Neutrophil (primary cell): ENCODE results near the gene RAB8B.

Source experiments
- H3K27ac ChIP-seq: fragments of 200-600 bp; sonication (generic); 2 replicates; pipeline ENCODE4 v1.5.1; 2016; ENCODE audit warnings: mild to moderate bottlenecking, moderate library complexity
- H3K27me3 ChIP-seq: fragments of 200-600 bp; sonication (generic); 2 replicates; pipeline ENCODE4 v1.6.0; 2016; ENCODE audit warnings: mild to moderate bottlenecking
- H3K36me3 ChIP-seq: fragments of 200-600 bp; sonication (generic); 2 replicates; pipeline ENCODE4 v1.5.1; 2017
- H3K4me1 ChIP-seq, 2 experiments: fragments of 200-600 bp in 1 of 2; sonication (generic) in 1 of 2; 1 replicate in 1 of 2; 2 replicates in 1 of 2; pipeline versions ENCODE4 v1.5.1 to v1.6.1; 2013 to 2016; ENCODE audit warnings: low read depth in 1 of 2, low read length in 1 of 2, mild to moderate bottlenecking in 1 of 2, moderate library complexity in 1 of 2; ENCODE audit not compliant: control insufficient read depth in 1 of 2, insufficient read depth in 1 of 2
- H3K4me3 ChIP-seq, 2 experiments: fragments of 200-600 bp in 1 of 2; sonication (generic) in 1 of 2; 1 replicate in 1 of 2; 2 replicates in 1 of 2; pipeline ENCODE4 v1.5.1; 2013 to 2016; ENCODE audit warnings: low read depth in 1 of 2, low read length in 1 of 2, mild to moderate bottlenecking in 1 of 2, moderate library complexity in 1 of 2
- H3K9me3 ChIP-seq: fragments of 200-600 bp; sonication (generic); 2 replicates; pipeline ENCODE4 v1.5.1; 2016
- TF ChIP-seq, protein P1 (sequence below): fragments of 200-600 bp; sonication (generic); IDR thresholded peaks from 2 replicates; pipeline ENCODE4 v1.5.1; 2016; ENCODE audit warnings: antibody characterized with exemption

The RAB8B gene

GRCh38 chr15:63305260-63305659 lies 115.9 kb downstream of the RAB8B start:
- Histone ChIP-seq H3K36me3 (peaks cover 77% of the 10 kb centered on the region), H3K4me1 (no peaks in the 10 kb centered on the region), H3K27me3 (no peaks in the 10 kb centered on the region), H3K27ac (no peak overlapping the region), H3K9me3 (no peaks in the 10 kb centered on the region), H3K4me3 (no peak overlapping the region)
- TF ChIP-seq, protein P1, sequence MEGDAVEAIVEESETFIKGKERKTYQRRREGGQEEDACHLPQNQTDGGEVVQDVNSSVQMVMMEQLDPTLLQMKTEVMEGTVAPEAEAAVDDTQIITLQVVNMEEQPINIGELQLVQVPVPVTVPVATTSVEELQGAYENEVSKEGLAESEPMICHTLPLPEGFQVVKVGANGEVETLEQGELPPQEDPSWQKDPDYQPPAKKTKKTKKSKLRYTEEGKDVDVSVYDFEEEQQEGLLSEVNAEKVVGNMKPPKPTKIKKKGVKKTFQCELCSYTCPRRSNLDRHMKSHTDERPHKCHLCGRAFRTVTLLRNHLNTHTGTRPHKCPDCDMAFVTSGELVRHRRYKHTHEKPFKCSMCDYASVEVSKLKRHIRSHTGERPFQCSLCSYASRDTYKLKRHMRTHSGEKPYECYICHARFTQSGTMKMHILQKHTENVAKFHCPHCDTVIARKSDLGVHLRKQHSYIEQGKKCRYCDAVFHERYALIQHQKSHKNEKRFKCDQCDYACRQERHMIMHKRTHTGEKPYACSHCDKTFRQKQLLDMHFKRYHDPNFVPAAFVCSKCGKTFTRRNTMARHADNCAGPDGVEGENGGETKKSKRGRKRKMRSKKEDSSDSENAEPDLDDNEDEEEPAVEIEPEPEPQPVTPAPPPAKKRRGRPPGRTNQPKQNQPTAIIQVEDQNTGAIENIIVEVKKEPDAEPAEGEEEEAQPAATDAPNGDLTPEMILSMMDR: no peak

DNA sequence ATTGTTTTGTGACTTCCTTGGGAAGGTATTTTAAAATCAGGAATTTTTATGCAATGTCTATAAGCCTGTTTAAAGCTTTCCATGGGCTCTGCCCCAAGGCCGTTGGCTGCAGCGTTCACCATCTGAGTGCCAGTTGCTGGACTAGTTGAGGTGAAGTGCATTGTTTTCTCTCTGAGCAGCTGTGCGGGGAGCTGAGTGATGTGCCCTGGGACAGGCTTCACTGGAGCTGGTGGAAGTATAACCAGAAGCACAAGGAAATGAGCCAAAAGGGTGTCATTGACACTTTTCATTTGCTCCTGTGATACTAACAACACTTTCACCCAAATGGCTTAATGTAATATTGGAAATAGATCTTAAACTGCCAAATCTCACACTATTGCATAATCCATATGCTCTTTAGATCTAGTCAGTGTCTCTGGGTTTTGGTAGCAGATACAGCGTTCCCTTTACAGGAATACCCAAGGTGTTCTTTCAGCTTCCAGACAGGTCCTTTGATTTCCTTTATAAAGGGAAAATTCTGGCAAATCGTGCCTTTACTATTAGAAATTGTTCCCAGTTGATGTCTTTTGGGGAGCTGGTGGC lies 117.2 kb downstream of the RAB8B start:
- Histone ChIP-seq H3K27ac (no peak overlapping the region), H3K4me3 (no peak overlapping the region), H3K27me3 (no peaks in the 10 kb centered on the region), H3K4me1 (no peaks in the 10 kb centered on the region), H3K9me3 (no peaks in the 10 kb centered on the region), H3K36me3 (peaks cover 65% of the 10 kb centered on the region)
- TF ChIP-seq, protein P1: no peak

- H3K4me3 ChIP-seq: no peak overlapping the region
- TF ChIP-seq, protein P1: no peak
- no peaks in the 10 kb centered on the region for H3K9me3 ChIP-seq
- H3K36me3 ChIP-seq: peaks cover 46% of the 10 kb centered on the region
- H3K27ac ChIP-seq: no peak overlapping the region
- no peaks in the 10 kb centered on the region for H3K27me3 ChIP-seq
- H3K4me1 ChIP-seq: no peaks in the 10 kb centered on the region
Measured at GRCh38 chr15:63308491-63308890, 119.1 kb downstream of the RAB8B start.

DNA sequence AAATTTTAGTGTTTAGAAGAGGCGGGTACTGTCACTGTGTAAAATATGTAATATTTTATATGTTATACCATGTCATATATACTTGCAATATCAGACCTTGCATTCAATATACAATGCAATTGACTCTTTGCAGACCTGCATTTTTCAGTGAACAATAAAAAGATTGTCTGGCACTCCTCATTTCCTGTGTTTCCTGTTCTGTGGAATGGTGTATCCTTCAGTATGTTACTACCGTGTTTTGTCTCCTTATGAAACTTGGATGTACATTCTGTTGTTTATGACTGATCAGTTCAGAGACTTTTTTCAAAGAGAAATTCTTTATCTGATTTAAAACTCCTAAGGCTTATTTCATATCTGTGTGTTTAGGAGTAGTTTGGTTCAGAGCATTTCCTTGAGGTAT lies 119.5 kb downstream of the RAB8B start:
- Histone ChIP-seq H3K36me3 (peaks cover 41% of the 10 kb centered on the region), H3K4me3 (no peak overlapping the region), H3K27ac (no peak overlapping the region), H3K4me1 (no peaks in the 10 kb centered on the region), H3K27me3 (peaks cover 2% of the 10 kb centered on the region), H3K9me3 (no peaks in the 10 kb centered on the region)
- TF ChIP-seq, protein P1: no peak

DNA sequence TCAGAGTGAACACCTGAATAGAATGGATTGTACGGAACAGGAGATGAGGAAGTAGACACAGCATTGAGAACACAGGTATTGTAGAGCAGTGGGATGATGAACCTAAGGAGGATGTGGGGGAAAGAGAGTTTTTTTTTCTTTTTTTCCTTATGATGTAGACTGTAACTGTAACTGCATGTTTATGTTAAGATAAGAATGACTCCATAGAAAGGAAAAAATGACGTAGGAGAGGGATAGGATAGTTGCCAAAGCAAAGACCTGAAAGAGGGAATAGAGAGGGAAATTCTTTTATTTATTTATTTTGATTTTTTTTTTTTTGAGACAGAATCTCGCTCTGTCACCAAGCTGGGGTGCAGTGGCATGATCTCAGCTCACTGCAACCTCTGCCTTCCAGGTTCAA lies 121.2 kb downstream of the RAB8B start:
- peaks cover 9% of the 10 kb centered on the region for H3K27me3 ChIP-seq
- H3K36me3 ChIP-seq: peaks cover 28% of the 10 kb centered on the region
- TF ChIP-seq, protein P1: no peak
- no peak overlapping the region for H3K27ac ChIP-seq
- no peak overlapping the region for H3K4me3 ChIP-seq
- no peaks in the 10 kb centered on the region for H3K4me1 ChIP-seq
- H3K9me3 ChIP-seq: no peaks in the 10 kb centered on the region

GRCh38 chr15:63312286-63312685 lies 122.9 kb downstream of the RAB8B start:
- no peak overlapping the region for H3K4me3 ChIP-seq
- no peaks in the 10 kb centered on the region for H3K4me1 ChIP-seq
- TF ChIP-seq, protein P1: no peak

More at GRCh38 chr15:63312286-63312685, 122.9 kb downstream of the RAB8B start:
- Histone ChIP-seq H3K27ac (no peak overlapping the region), H3K9me3 (no peaks in the 10 kb centered on the region), H3K27me3 (peaks cover 9% of the 10 kb centered on the region), H3K36me3 (peaks cover 12% of the 10 kb centered on the region)
